Osteocyte (in vitro differentiated cells): ENCODE measurements around the gene SNAPC2. TPM values are rescaled to one million over a fixed set of nuclear protein-coding genes. Genes with fewer than 3 reads are reported as not detected.
A peak's percentile ranks its signal among the peaks of the same experiment; 100 is the strongest.
"Not testable (repeated sequence)": the region's sequence is repeated elsewhere in the genome, so short reads cannot be mapped to it uniquely, and the experiment has no call there.

Experiments used
- DNase-seq: peaks from one replicate; pipeline ENCODE4 v3.0.0; 2021; ENCODE audit warnings: mixed read lengths; ENCODE audit not compliant: unreplicated experiment; ENCODE audit errors: extremely low spot score
- H3K27ac Mint-ChIP-seq: one replicate; pipeline ENCODE4 v1.8.0; 2021; ENCODE audit warnings: mild to moderate bottlenecking, mixed read lengths; ENCODE audit not compliant: unreplicated experiment
- H3K27me3 Mint-ChIP-seq: one replicate; pipeline ENCODE4 v1.8.0; 2021; ENCODE audit warnings: mixed read lengths; ENCODE audit not compliant: unreplicated experiment
- H3K36me3 Mint-ChIP-seq: one replicate; pipeline ENCODE4 v1.8.0; 2021; ENCODE audit warnings: mixed read lengths; ENCODE audit not compliant: unreplicated experiment
- H3K4me1 Mint-ChIP-seq: one replicate; pipeline ENCODE4 v1.8.0; 2021; ENCODE audit warnings: mixed read lengths; ENCODE audit not compliant: unreplicated experiment
- H3K4me3 Mint-ChIP-seq: one replicate; pipeline ENCODE4 v1.8.0; 2021; ENCODE audit warnings: mild to moderate bottlenecking, moderate library complexity, mixed read lengths; ENCODE audit not compliant: unreplicated experiment
- H3K9me3 Mint-ChIP-seq: one replicate; pipeline ENCODE4 v1.8.0; 2021; ENCODE audit warnings: mixed read lengths; ENCODE audit not compliant: unreplicated experiment
- total RNA-seq: library from RNA; stranded (reverse); gene quantifications from 2 replicates; pipeline ENCODE4 v1.2.1, GENCODE V29; 2021
- TF ChIP-seq, protein P1 (sequence below): fragments of 200-600 bp; sonication (generic); IDR thresholded peaks from 2 replicates; pipeline ENCODE4 v1.5.0; 2021; ENCODE audit warnings: antibody characterized with exemption, mild to moderate bottlenecking, moderate library complexity

Gene SNAPC2
- total RNA-seq, 1 donor from 2014 or later, result 19.6 TPM

GRCh38 chr19:7928741-7929701, 8.9 kb downstream of the SNAPC2 start:
- H3K27ac Mint-ChIP-seq, result peak overlapping the region; percentile 97
- peaks cover 18% of the 10 kb centered on the region for H3K36me3 Mint-ChIP-seq
- no peaks in the 10 kb centered on the region for H3K27me3 Mint-ChIP-seq
- peaks cover 36% of the 10 kb centered on the region for H3K4me1 Mint-ChIP-seq
- TF ChIP-seq, protein P1, sequence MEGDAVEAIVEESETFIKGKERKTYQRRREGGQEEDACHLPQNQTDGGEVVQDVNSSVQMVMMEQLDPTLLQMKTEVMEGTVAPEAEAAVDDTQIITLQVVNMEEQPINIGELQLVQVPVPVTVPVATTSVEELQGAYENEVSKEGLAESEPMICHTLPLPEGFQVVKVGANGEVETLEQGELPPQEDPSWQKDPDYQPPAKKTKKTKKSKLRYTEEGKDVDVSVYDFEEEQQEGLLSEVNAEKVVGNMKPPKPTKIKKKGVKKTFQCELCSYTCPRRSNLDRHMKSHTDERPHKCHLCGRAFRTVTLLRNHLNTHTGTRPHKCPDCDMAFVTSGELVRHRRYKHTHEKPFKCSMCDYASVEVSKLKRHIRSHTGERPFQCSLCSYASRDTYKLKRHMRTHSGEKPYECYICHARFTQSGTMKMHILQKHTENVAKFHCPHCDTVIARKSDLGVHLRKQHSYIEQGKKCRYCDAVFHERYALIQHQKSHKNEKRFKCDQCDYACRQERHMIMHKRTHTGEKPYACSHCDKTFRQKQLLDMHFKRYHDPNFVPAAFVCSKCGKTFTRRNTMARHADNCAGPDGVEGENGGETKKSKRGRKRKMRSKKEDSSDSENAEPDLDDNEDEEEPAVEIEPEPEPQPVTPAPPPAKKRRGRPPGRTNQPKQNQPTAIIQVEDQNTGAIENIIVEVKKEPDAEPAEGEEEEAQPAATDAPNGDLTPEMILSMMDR, result peak; percentile 42
- H3K4me3 Mint-ChIP-seq, result peak overlapping the region; percentile 56
- no peak for DNase-seq
- no peaks in the 10 kb centered on the region for H3K9me3 Mint-ChIP-seq

GRCh38 chr19:7930030-7930429, 9.9 kb downstream of the SNAPC2 start:
- H3K9me3 Mint-ChIP-seq, H3K4me3 Mint-ChIP-seq, DNase-seq, H3K27me3 Mint-ChIP-seq: not testable (repeated sequence)
- Mint-ChIP-seq H3K27ac (peak overlapping the region; percentile 97), H3K4me1 (peaks cover 33% of the 10 kb centered on the region), H3K36me3 (peaks cover 23% of the 10 kb centered on the region)

GRCh38 chr19:7930765-7931164, 10.6 kb downstream of the SNAPC2 start:
- Mint-ChIP-seq H3K4me1 (peaks cover 32% of the 10 kb centered on the region), H3K4me3 (no peak overlapping the region), H3K36me3 (peaks cover 25% of the 10 kb centered on the region), H3K27me3 (no peaks in the 10 kb centered on the region), H3K9me3 (no peaks in the 10 kb centered on the region), H3K27ac (peak overlapping the region; percentile 34)
- TF ChIP-seq, protein P1, result no peak
- DNase-seq, result no peak

DNA sequence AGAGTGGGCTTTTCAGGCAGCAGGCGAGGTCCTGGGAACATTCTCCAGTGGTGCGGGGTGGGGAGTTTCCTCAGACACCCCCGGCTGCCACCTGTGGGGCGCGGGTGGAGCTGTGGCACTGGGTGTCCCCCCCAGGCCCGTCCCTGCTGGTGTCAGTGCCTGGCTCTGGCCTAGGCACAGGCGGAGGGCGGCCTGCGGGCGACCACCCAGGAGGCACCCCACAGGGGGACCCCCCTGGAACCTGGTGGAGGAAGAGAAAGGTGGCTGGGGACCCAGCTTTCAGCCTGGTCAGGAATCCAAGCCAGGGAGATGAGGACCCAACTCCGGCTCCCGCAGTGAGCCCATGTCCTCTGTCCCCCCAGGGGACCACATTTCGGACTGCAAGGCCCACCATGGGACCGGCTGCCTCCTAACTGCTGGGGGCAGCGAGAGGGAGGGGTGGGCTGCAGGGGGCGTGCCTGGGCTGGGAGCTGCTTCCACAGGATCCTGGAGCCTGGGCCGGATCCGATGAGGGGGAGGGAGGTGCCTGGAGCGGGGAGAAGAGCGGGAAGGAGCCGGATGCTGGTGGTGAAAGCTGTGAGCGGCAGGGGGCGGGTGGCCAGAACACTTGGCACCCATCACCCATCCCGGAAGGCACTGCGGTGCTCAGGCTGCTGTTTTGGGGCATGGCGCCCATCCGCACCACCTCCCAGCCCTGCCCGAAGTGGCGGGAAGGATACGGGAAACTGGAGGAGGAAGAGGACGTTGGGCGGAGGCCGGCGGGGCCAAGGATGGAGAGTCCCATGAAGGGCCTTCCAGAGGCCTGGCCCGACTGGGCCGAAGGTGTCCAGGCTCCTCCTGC, 11.3 kb downstream of the SNAPC2 start:
- no peak overlapping the region for H3K27ac Mint-ChIP-seq
- H3K4me1 Mint-ChIP-seq, result peaks cover 29% of the 10 kb centered on the region
- DNase-seq, result no peak
- no peaks in the 10 kb centered on the region for H3K9me3 Mint-ChIP-seq
- TF ChIP-seq, protein P1, result no peak
- H3K27me3 Mint-ChIP-seq, result no peaks in the 10 kb centered on the region
- no peak overlapping the region for H3K4me3 Mint-ChIP-seq
- peaks cover 30% of the 10 kb centered on the region for H3K36me3 Mint-ChIP-seq

- Mint-ChIP-seq H3K27me3 (no peaks in the 10 kb centered on the region), H3K4me1 (peaks cover 28% of the 10 kb centered on the region), H3K9me3 (no peaks in the 10 kb centered on the region), H3K36me3 (peaks cover 31% of the 10 kb centered on the region), H3K27ac (no peak overlapping the region), H3K4me3 (no peak overlapping the region)
- TF ChIP-seq, protein P1, result no peak
- DNase-seq, result no peak
Observed at GRCh38 chr19:7932276-7932929, 12.3 kb downstream of the SNAPC2 start.
